GM06990 (cell line): ENCODE results near the gene HEATR3.

Source experiments
- DNase-seq: peaks from one replicate; pipeline ENCODE4 v3.0.0-alpha.2; 2011; ENCODE audit not compliant: insufficient read length; ENCODE audit errors: extremely low read depth
- H3K27me3 ChIP-seq: replicated peaks from 2 replicates; pipeline ENCODE4 v1.6.0; 2011; ENCODE audit warnings: low read length; ENCODE audit not compliant: control insufficient read depth, insufficient read depth
- H3K36me3 ChIP-seq: 2 replicates; pipeline ENCODE4 v1.5.1; 2011; ENCODE audit warnings: low read length; ENCODE audit not compliant: control insufficient read depth, insufficient read depth
- H3K4me3 ChIP-seq: replicated peaks from 2 replicates; pipeline ENCODE4 v1.5.1; 2011; ENCODE audit warnings: low read depth, mild to moderate bottlenecking, control low read depth, low read length
- CTCF ChIP-seq: IDR thresholded peaks from 2 replicates; pipeline ENCODE4 v1.5.1; 2011; ENCODE audit warnings: low read length, control low read depth, mild to moderate bottlenecking, inconsistent platforms; ENCODE audit not compliant: insufficient read depth, poor library complexity, severe bottlenecking

The HEATR3 gene

GRCh38 chr16:50066482-50067289, 916 bp downstream of the HEATR3 start:
- DNase-seq = no peak
- H3K4me3 ChIP-seq = peak overlapping the region; percentile 96

GRCh38 chr16:50067290-50067853, 1.6 kb downstream of the HEATR3 start:
- peak; percentile 61 for TF ChIP-seq CTCF
- Histone ChIP-seq H3K4me3 (peak overlapping the region; percentile 10; the same call in 1 of the 2 replicates), H3K36me3 (peaks cover 5% of the 10 kb centered on the region), H3K27me3 (no peaks in the 10 kb centered on the region)
- DNase-seq = no peak

More at GRCh38 chr16:50066482-50067289, 916 bp downstream of the HEATR3 start:
- TF ChIP-seq CTCF = no peak
- no peaks in the 10 kb centered on the region for H3K27me3 ChIP-seq
- peaks cover 5% of the 10 kb centered on the region for H3K36me3 ChIP-seq

GRCh38 chr16:50068550-50068949, 2.8 kb downstream of the HEATR3 start:
- TF ChIP-seq CTCF = no peak
- DNase-seq = no peak
- Histone ChIP-seq H3K36me3 (peaks cover 5% of the 10 kb centered on the region), H3K27me3 (no peaks in the 10 kb centered on the region), H3K4me3 (no peak overlapping the region)

GRCh38 chr16:50069060-50069459, 3.3 kb downstream of the HEATR3 start:
- Histone ChIP-seq H3K4me3 (no peak overlapping the region), H3K27me3 (no peaks in the 10 kb centered on the region), H3K36me3 (peaks cover 5% of the 10 kb centered on the region)
- DNase-seq = no peak
- TF ChIP-seq CTCF = no peak

GRCh38 chr16:50071075-50071671, 5.4 kb downstream of the HEATR3 start:
- Histone ChIP-seq H3K36me3 (peaks cover 5% of the 10 kb centered on the region), H3K4me3 (no peak overlapping the region), H3K27me3 (no peaks in the 10 kb centered on the region)
- no peak for TF ChIP-seq CTCF
- no peak for DNase-seq
